OCI-LY1 (cell line): ENCODE data around the gene REG4.
"Not testable (repeated sequence)": the region's sequence is repeated elsewhere in the genome, so short reads cannot be mapped to it uniquely, and the experiment has no call there.

Source experiments
- H2AFZ ChIP-seq: fragments of 200-600 bp; sonication (generic), shearing (Covaris generic); 2 replicates; pipeline ENCODE4 v1.6.0; 2014; ENCODE audit warnings: antibody characterized with exemption, mild to moderate bottlenecking, low read length
- H3F3A ChIP-seq: fragments of 200-600 bp; sonication (generic), shearing (Covaris generic); 2 replicates; pipeline ENCODE4 v1.6.0; 2014; ENCODE audit warnings: mild to moderate bottlenecking, antibody characterized with exemption, low read length, moderate library complexity; ENCODE audit not compliant: insufficient read depth
- H3K27ac ChIP-seq: fragments of 200-600 bp; sonication (generic); 2 replicates; pipeline ENCODE4 v1.5.1; 2014; ENCODE audit warnings: low read length, mixed run types, mild to moderate bottlenecking, low read depth; ENCODE audit not compliant: poor library complexity, severe bottlenecking
- H3K27me3 ChIP-seq: fragments of 200-600 bp; sonication (generic); 2 replicates; pipeline ENCODE4 v1.6.0; 2014; ENCODE audit warnings: antibody characterized with exemption, mild to moderate bottlenecking, low read length, moderate library complexity; ENCODE audit not compliant: insufficient read depth
- H3K36me3 ChIP-seq: fragments of 200-600 bp; sonication (generic); 2 replicates; pipeline ENCODE4 v1.6.1; 2014; ENCODE audit warnings: mild to moderate bottlenecking, antibody characterized with exemption, low read length, moderate library complexity, mixed read lengths; ENCODE audit not compliant: insufficient read depth
- H3K4me1 ChIP-seq: fragments of 200-600 bp; sonication (generic); 2 replicates; pipeline ENCODE4 v1.5.1; 2014; ENCODE audit warnings: mild to moderate bottlenecking, low read length, moderate library complexity; ENCODE audit not compliant: insufficient read depth, severe bottlenecking
- H3K4me2 ChIP-seq: fragments of 200-600 bp; sonication (generic), shearing (Covaris generic); 2 replicates; pipeline ENCODE4 v1.6.1; 2014; ENCODE audit warnings: low read length
- H3K4me3 ChIP-seq: fragments of 200-600 bp; sonication (generic); 2 replicates; pipeline ENCODE4 v1.5.1; 2014; ENCODE audit warnings: low read length, low read depth, mild to moderate bottlenecking, mixed read lengths; ENCODE audit not compliant: poor library complexity, severe bottlenecking
- H3K79me2 ChIP-seq: fragments of 200-600 bp; shearing (Covaris generic); 2 replicates; pipeline ENCODE4 v1.6.1; 2016; ENCODE audit warnings: mixed run types, low read length, mixed read lengths; ENCODE audit not compliant: insufficient read depth
- H3K9ac ChIP-seq: fragments of 200-600 bp; sonication (generic), shearing (Covaris generic); 2 replicates; pipeline ENCODE4 v1.6.1; 2014; ENCODE audit warnings: mild to moderate bottlenecking, low read length, mixed read lengths
- H3K9me2 ChIP-seq: fragments of 200-600 bp; sonication (generic), shearing (Covaris generic); 2 replicates; pipeline ENCODE4 v1.6.1; 2014; ENCODE audit warnings: low read depth, mild to moderate bottlenecking, low read length, mixed read lengths
- H3K9me3 ChIP-seq: fragments of 200-600 bp; shearing (Covaris generic); 2 replicates; pipeline ENCODE4 v1.6.1; 2014; ENCODE audit warnings: low read length, mixed read lengths
- H4K20me1 ChIP-seq: fragments of 200-600 bp; sonication (generic), shearing (Covaris generic); 2 replicates; pipeline ENCODE4 v1.6.0; 2016; ENCODE audit warnings: mild to moderate bottlenecking, low read length; ENCODE audit not compliant: insufficient read depth
- CTCF ChIP-seq: fragments of 200-600 bp; sonication (generic), shearing (Covaris generic); IDR thresholded peaks from 2 replicates; pipeline ENCODE4 v1.5.1; 2017; ENCODE audit warnings: mild to moderate bottlenecking, antibody characterized with exemption, low read length, moderate library complexity, mixed read lengths
- EZH2 ChIP-seq: fragments of 200-600 bp; sonication (generic), shearing (Covaris generic); IDR thresholded peaks from 2 replicates; pipeline ENCODE4 v1.8.0; 2017; ENCODE audit warnings: borderline replicate concordance, mixed run types, mild to moderate bottlenecking, antibody characterized with exemption, low read length, moderate library complexity, mixed read lengths

Gene REG4

GRCh38 chr1:119831027-119831426, 19.8 kb upstream of the REG4 start:
- peaks cover 5% of the 10 kb centered on the region for H3K4me1 ChIP-seq
- no peak overlapping the region for H3K9ac ChIP-seq
- H3K4me2 ChIP-seq, result no peak overlapping the region
- H3K9me2 ChIP-seq, result no peaks in the 10 kb centered on the region
- H2AFZ ChIP-seq, result no peak overlapping the region
- H4K20me1 ChIP-seq, result no peaks in the 10 kb centered on the region
- no peaks in the 10 kb centered on the region for H3K9me3 ChIP-seq
- no peaks in the 10 kb centered on the region for H3K36me3 ChIP-seq
- H3F3A ChIP-seq, result no peaks in the 10 kb centered on the region
- no peak overlapping the region for H3K27ac ChIP-seq
- no peaks in the 10 kb centered on the region for H3K27me3 ChIP-seq
- TF ChIP-seq CTCF (no peak), EZH2 (no peak)
- no peaks in the 10 kb centered on the region for H3K79me2 ChIP-seq
- no peak overlapping the region for H3K4me3 ChIP-seq

GRCh38 chr1:119829625-119830024, 18.4 kb upstream of the REG4 start:
- Histone ChIP-seq H3F3A (no peaks in the 10 kb centered on the region), H3K9me3 (no peaks in the 10 kb centered on the region), H3K79me2 (no peaks in the 10 kb centered on the region), H4K20me1 (no peaks in the 10 kb centered on the region), H3K27me3 (no peaks in the 10 kb centered on the region), H2AFZ (no peak overlapping the region), H3K4me3 (no peak overlapping the region), H3K36me3 (no peaks in the 10 kb centered on the region), H3K9ac (no peak overlapping the region), H3K4me1 (peaks cover 5% of the 10 kb centered on the region), H3K9me2 (no peaks in the 10 kb centered on the region), H3K4me2 (no peak overlapping the region), H3K27ac (no peak overlapping the region)
- TF ChIP-seq CTCF, result no peak
- TF ChIP-seq EZH2, result no peak

- H3K4me3 ChIP-seq, H3K4me1 ChIP-seq, H2AFZ ChIP-seq, H3K9me2 ChIP-seq, H3K4me2 ChIP-seq, H3K79me2 ChIP-seq, H3K27me3 ChIP-seq, H4K20me1 ChIP-seq, H3F3A ChIP-seq, H3K27ac ChIP-seq, H3K9ac ChIP-seq, H3K36me3 ChIP-seq, H3K9me3 ChIP-seq: not testable (repeated sequence)
These were observed 17.7 kb upstream of the REG4 start for GRCh38 chr1:119829006-119829405.

- no peak overlapping the region for H3K27ac ChIP-seq
- H3K4me1 ChIP-seq, result peaks cover 5% of the 10 kb centered on the region
- H3K27me3 ChIP-seq, result no peaks in the 10 kb centered on the region
- H3K4me2 ChIP-seq, result no peak overlapping the region
- no peaks in the 10 kb centered on the region for H3K36me3 ChIP-seq
- TF ChIP-seq CTCF (no peak), EZH2 (no peak)
- no peak overlapping the region for H3K4me3 ChIP-seq
- no peaks in the 10 kb centered on the region for H3K79me2 ChIP-seq
- H3F3A ChIP-seq, result no peaks in the 10 kb centered on the region
- no peaks in the 10 kb centered on the region for H4K20me1 ChIP-seq
- H2AFZ ChIP-seq, result no peak overlapping the region
- no peaks in the 10 kb centered on the region for H3K9me3 ChIP-seq
- no peak overlapping the region for H3K9ac ChIP-seq
- H3K9me2 ChIP-seq, result no peaks in the 10 kb centered on the region
These were observed 17.0 kb upstream of the REG4 start for GRCh38 chr1:119828266-119828665.
